Measurements from ENCODE around the gene NSFL1C.
"Not testable (repeated sequence)": the region's sequence is repeated elsewhere in the genome, so short reads cannot be mapped to it uniquely, and the experiment has no call there.

NSFL1C gene

GRCh38 chr20:1420066-1420465, 46.6 kb downstream of the NSFL1C start:
- DNase-seq = no peak

- no peak for DNase-seq
These were observed 48.3 kb downstream of the NSFL1C start for GRCh38 chr20:1418350-1418749.

GRCh38 chr20:1417790-1418189, 48.9 kb downstream of the NSFL1C start:
- DNase-seq = no peak

- no peak for DNase-seq
These were observed 49.4 kb downstream of the NSFL1C start for GRCh38 chr20:1417273-1417672.

GRCh38 chr20:1415667-1416468, 50.8 kb downstream of the NSFL1C start:
- no peak for DNase-seq

GRCh38 chr20:1414982-1415381, 51.7 kb downstream of the NSFL1C start:
- DNase-seq = no peak

- DNase-seq = no peak
These were observed 60.8 kb downstream of the NSFL1C start for GRCh38 chr20:1405801-1406200.

- no peak for DNase-seq
These were observed 63.0 kb downstream of the NSFL1C start for GRCh38 chr20:1403624-1404023.

- DNase-seq = peak; percentile 21
These were observed 64.5 kb downstream of the NSFL1C start for GRCh38 chr20:1402149-1402548.

- DNase-seq = no peak
These were observed 65.2 kb downstream of the NSFL1C start for GRCh38 chr20:1401451-1401907.

GRCh38 chr20:1399678-1400366, 66.8 kb downstream of the NSFL1C start:
- not testable (repeated sequence) for DNase-seq

GRCh38 chr20:1398185-1398584, 68.5 kb downstream of the NSFL1C start:
- not testable (repeated sequence) for DNase-seq

- DNase-seq = no peak
These were observed 68.9 kb downstream of the NSFL1C start for GRCh38 chr20:1397710-1398109.

GRCh38 chr20:1396702-1397101, 69.9 kb downstream of the NSFL1C start:
- no peak for DNase-seq

GRCh38 chr20:1396264-1396663, 70.4 kb downstream of the NSFL1C start:
- no peak for DNase-seq

GRCh38 chr20:1394686-1395085, 72.0 kb downstream of the NSFL1C start:
- no peak for DNase-seq

GRCh38 chr20:1393507-1393882, 73.2 kb downstream of the NSFL1C start:
- DNase-seq = no peak

GRCh38 chr20:1392693-1393506, 73.7 kb downstream of the NSFL1C start, which contains the start of gene FKBP1A:
Gene FKBP1A (minus strand): TSS chr20:1393054. CDS start chr20:1392998, 56 bp downstream.
- DNase-seq = peak; percentile 94

GRCh38 chr20:1392443-1392692, 74.3 kb downstream of the NSFL1C start:
- peak; percentile 68 for DNase-seq
